ENCODE data around the gene PTGFRN. TPM values are rescaled to one million over a fixed set of nuclear protein-coding genes. Genes with fewer than 3 reads are reported as not detected.
A peak's percentile ranks its signal among the peaks of the same experiment; 100 is the strongest.

The PTGFRN gene
- total RNA-seq, 1 donor from 2014 or later = 106 TPM

- Mint-ChIP-seq H3K27ac (peak overlapping the region; percentile 22), H3K27me3 (ENCODE audit: low read depth) (no peaks in the 10 kb centered on the region), H3K4me1 (peaks cover 4% of the 10 kb centered on the region), H3K36me3 (peaks cover 2% of the 10 kb centered on the region), H3K9me3 (no peaks in the 10 kb centered on the region), H3K4me3 (no peak overlapping the region)
- no peak for TF ChIP-seq CTCF (IDR thresholded peaks at IDR 0.05; ENCODE audit: unreplicated experiment)
- no peak for DNase-seq (ENCODE audit: low spot score in 2 of 2, unreplicated experiment in 2 of 2)
These were observed 106.0 kb downstream of the PTGFRN start for GRCh38 chr1:117015724-117016123.

GRCh38 chr1:117017062-117017461, 107.3 kb downstream of the PTGFRN start:
- Mint-ChIP-seq H3K36me3 (no peaks in the 10 kb centered on the region), H3K4me3 (no peak overlapping the region), H3K9me3 (no peaks in the 10 kb centered on the region), H3K27me3 (ENCODE audit: low read depth) (no peaks in the 10 kb centered on the region), H3K27ac (no peak overlapping the region), H3K4me1 (peaks cover 4% of the 10 kb centered on the region)
- DNase-seq (ENCODE audit: low spot score in 2 of 2, unreplicated experiment in 2 of 2) = no peak
- no peak for TF ChIP-seq CTCF (IDR thresholded peaks at IDR 0.05; ENCODE audit: unreplicated experiment)

- Mint-ChIP-seq H3K27me3 (ENCODE audit: low read depth) (no peaks in the 10 kb centered on the region), H3K4me1 (peaks cover 4% of the 10 kb centered on the region), H3K27ac (no peak overlapping the region), H3K9me3 (no peaks in the 10 kb centered on the region), H3K36me3 (no peaks in the 10 kb centered on the region), H3K4me3 (no peak overlapping the region)
- no peak for DNase-seq (ENCODE audit: low spot score in 2 of 2, unreplicated experiment in 2 of 2)
- TF ChIP-seq CTCF (IDR thresholded peaks at IDR 0.05; ENCODE audit: unreplicated experiment) = no peak
These were observed 107.9 kb downstream of the PTGFRN start for GRCh38 chr1:117017648-117018047.

GRCh38 chr1:117020526-117021156, 110.9 kb downstream of the PTGFRN start:
- no peak overlapping the region for H3K27ac Mint-ChIP-seq
- no peaks in the 10 kb centered on the region for H3K4me1 Mint-ChIP-seq
- no peak overlapping the region for H3K4me3 Mint-ChIP-seq
- TF ChIP-seq CTCF (IDR thresholded peaks at IDR 0.05; ENCODE audit: unreplicated experiment) = no peak
- H3K27me3 Mint-ChIP-seq (ENCODE audit: low read depth) = no peaks in the 10 kb centered on the region
- no peak for DNase-seq (ENCODE audit: low spot score in 2 of 2, unreplicated experiment in 2 of 2)
- H3K9me3 Mint-ChIP-seq = no peaks in the 10 kb centered on the region
- peaks cover 3% of the 10 kb centered on the region for H3K36me3 Mint-ChIP-seq

- Mint-ChIP-seq H3K9me3 (no peaks in the 10 kb centered on the region), H3K27ac (no peak overlapping the region), H3K4me1 (peaks cover 4% of the 10 kb centered on the region), H3K27me3 (ENCODE audit: low read depth) (no peaks in the 10 kb centered on the region), H3K36me3 (peaks cover 3% of the 10 kb centered on the region), H3K4me3 (no peak overlapping the region)
- no peak for TF ChIP-seq CTCF (IDR thresholded peaks at IDR 0.05; ENCODE audit: unreplicated experiment)
- no peak for DNase-seq (ENCODE audit: low spot score in 2 of 2, unreplicated experiment in 2 of 2)
These were observed 112.4 kb downstream of the PTGFRN start for GRCh38 chr1:117022114-117022513.

- Mint-ChIP-seq H3K36me3 (peaks cover 5% of the 10 kb centered on the region), H3K27ac (no peak overlapping the region), H3K4me3 (no peak overlapping the region), H3K9me3 (no peaks in the 10 kb centered on the region), H3K27me3 (ENCODE audit: low read depth) (no peaks in the 10 kb centered on the region), H3K4me1 (peaks cover 4% of the 10 kb centered on the region)
- TF ChIP-seq CTCF (IDR thresholded peaks at IDR 0.05; ENCODE audit: unreplicated experiment) = no peak
- DNase-seq (ENCODE audit: low spot score in 2 of 2, unreplicated experiment in 2 of 2) = no peak
These were observed 115.9 kb downstream of the PTGFRN start for GRCh38 chr1:117025568-117025967.
